ENCODE data around the gene ARL4C. TPM values are rescaled to one million over a fixed set of nuclear protein-coding genes. Genes with fewer than 3 reads are reported as not detected.

ARL4C gene
- total and polyA plus RNA-seq, 3 donors from 2014 or later: 1.3 to 4.4 (median 3.0) TPM

GRCh38 chr2:234451852-234452625 lies 44.8 kb downstream of the ARL4C start:
- no peak for DNase-seq
- Histone ChIP-seq H3K9me3 (no peaks in the 10 kb centered on the region), H3K27ac (no peak overlapping the region), H3K4me3 (no peak overlapping the region), H3K27me3 (no peaks in the 10 kb centered on the region), H3K36me3 (ENCODE audit: low read depth, missing control alignments) (no peaks in the 10 kb centered on the region), H3K4me1 (no peaks in the 10 kb centered on the region)
- intact Hi-C loops (cut with DNase I; ENCODE audit: low total_unique reads): no loop called here
- TF ChIP-seq POLR2A (IDR thresholded peaks at IDR 0.05) (no peak), CTCF (IDR thresholded peaks at IDR 0.05) (no peak)
- 85 to 86% methylated on average over 4 of the region's 4 CpGs for WGBS, 2 donors

GRCh38 chr2:234451242-234451641 lies 45.6 kb downstream of the ARL4C start:
- Histone ChIP-seq H3K36me3 (ENCODE audit: low read depth, missing control alignments) (no peaks in the 10 kb centered on the region), H3K4me1 (no peaks in the 10 kb centered on the region), H3K4me3 (no peak overlapping the region), H3K27ac (no peak overlapping the region), H3K27me3 (no peaks in the 10 kb centered on the region), H3K9me3 (no peaks in the 10 kb centered on the region)
- no peak for DNase-seq
- TF ChIP-seq CTCF (IDR thresholded peaks at IDR 0.05) (no peak), POLR2A (IDR thresholded peaks at IDR 0.05) (no peak)
- intact Hi-C loops (cut with DNase I; ENCODE audit: low total_unique reads): no loop called here
- 96% methylated on average over 2 of the region's 2 CpGs for WGBS, 2 donors

GRCh38 chr2:234450431-234451124 lies 46.3 kb downstream of the ARL4C start:
- no peak for DNase-seq
- no peak for TF ChIP-seq CTCF (IDR thresholded peaks at IDR 0.05)
- TF ChIP-seq POLR2A (IDR thresholded peaks at IDR 0.05): no peak
- Histone ChIP-seq H3K4me3 (no peak overlapping the region), H3K4me1 (no peaks in the 10 kb centered on the region), H3K27me3 (no peaks in the 10 kb centered on the region), H3K27ac (no peak overlapping the region), H3K36me3 (ENCODE audit: low read depth, missing control alignments) (no peaks in the 10 kb centered on the region), H3K9me3 (no peaks in the 10 kb centered on the region)
- intact Hi-C loops (cut with DNase I; ENCODE audit: low total_unique reads): no loop called here
- 75 to 81% methylated on average over 6 of the region's 6 CpGs for WGBS, 2 donors

GRCh38 chr2:234448506-234449184 lies 48.2 kb downstream of the ARL4C start:
- no peaks in the 10 kb centered on the region for H3K27me3 ChIP-seq
- no peak overlapping the region for H3K27ac ChIP-seq
- intact Hi-C loops (cut with DNase I; ENCODE audit: low total_unique reads): no loop called here
- no peak for TF ChIP-seq CTCF (IDR thresholded peaks at IDR 0.05)
- no peak for TF ChIP-seq POLR2A (IDR thresholded peaks at IDR 0.05)
- no peak for DNase-seq
- H3K4me3 ChIP-seq: no peak overlapping the region
- H3K4me1 ChIP-seq: no peaks in the 10 kb centered on the region
- H3K36me3 ChIP-seq (ENCODE audit: low read depth, missing control alignments): no peaks in the 10 kb centered on the region
- no peaks in the 10 kb centered on the region for H3K9me3 ChIP-seq
- 67 to 68% methylated on average over 13 of the region's 13 CpGs for WGBS, 2 donors

Data from testis (tissue), 3 donors.